Dendritic cell treated with granulocyte-macrophage colony-stimulating factor and Interleukin-4, amounts not matched to agents 40 ng/mL and 50 ng/mL, for 4 days (primary cell): ENCODE results near the gene PTGFRN.
"Not testable (repeated sequence)": the region's sequence is repeated elsewhere in the genome, so short reads cannot be mapped to it uniquely, and the experiment has no call there.

Experiments used
- H3K27ac Mint-ChIP-seq: one replicate; pipeline ENCODE4 v1.8.0; 2022; ENCODE audit warnings: mild to moderate bottlenecking, mixed read lengths
- H3K27me3 Mint-ChIP-seq: one replicate; pipeline ENCODE4 v1.8.0; 2022; ENCODE audit warnings: mild to moderate bottlenecking, mixed read lengths
- H3K36me3 Mint-ChIP-seq: one replicate; pipeline ENCODE4 v1.8.0; 2022; ENCODE audit warnings: low read depth, mixed read lengths
- H3K4me1 Mint-ChIP-seq: one replicate; pipeline ENCODE4 v1.8.0; 2022; ENCODE audit warnings: low read depth, mixed read lengths
- H3K4me3 Mint-ChIP-seq: one replicate; pipeline ENCODE4 v1.8.0; 2022; ENCODE audit warnings: mild to moderate bottlenecking, moderate library complexity, mixed read lengths
- H3K9me3 Mint-ChIP-seq: one replicate; pipeline ENCODE4 v1.8.0; 2022; ENCODE audit warnings: mixed read lengths
- intact Hi-C: fragments of 100-400 bp; cut with micrococcal nuclease; formaldehyde crosslinking; loops from one replicate; pipeline ENCODE4 v1.15.0; 2022

The PTGFRN gene

GRCh38 chr1:116909512-116910378 lies at the start of gene PTGFRN:
Gene PTGFRN, plus strand, starts transcription at chr1:116909916. Its CDS starts 288 bp downstream, at chr1:116910204.
- Mint-ChIP-seq H3K4me1 (peaks cover 9% of the 10 kb centered on the region), H3K27me3 (peaks cover 27% of the 10 kb centered on the region), H3K9me3 (no peaks in the 10 kb centered on the region), H3K36me3 (no peaks in the 10 kb centered on the region), H3K27ac (no peak within 1 kb of the TSS), H3K4me3 (peak within 1 kb of the TSS; percentile 83)
- intact Hi-C loops, result no loop called here

- H3K9me3 Mint-ChIP-seq, H3K27me3 Mint-ChIP-seq, H3K27ac Mint-ChIP-seq, H3K36me3 Mint-ChIP-seq, H3K4me3 Mint-ChIP-seq, intact Hi-C loops, H3K4me1 Mint-ChIP-seq: not testable (repeated sequence)
Observed at GRCh38 chr1:116860167-116860566, 49.5 kb upstream of the PTGFRN start.

DNA sequence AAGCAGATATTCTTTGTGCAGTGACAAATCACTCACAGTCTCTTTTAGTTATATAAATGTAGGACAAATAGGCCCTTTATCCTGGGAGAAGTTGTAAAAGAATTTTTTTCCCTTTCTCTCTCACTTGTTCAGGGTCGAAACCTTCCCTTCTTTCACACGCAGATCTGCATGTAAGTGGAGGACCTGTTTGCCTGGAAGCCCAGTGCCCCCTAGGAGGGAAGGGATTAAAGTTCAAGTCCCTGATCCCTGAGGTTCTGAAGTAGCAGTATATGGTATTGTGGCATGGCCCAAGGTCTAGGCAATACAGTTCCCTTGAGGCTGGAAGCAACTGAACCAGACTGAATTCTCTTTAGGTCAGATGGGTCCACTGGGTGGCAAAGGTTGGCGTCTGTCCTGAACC lies 48.6 kb upstream of the PTGFRN start:
- Mint-ChIP-seq H3K4me1 (peaks cover 6% of the 10 kb centered on the region), H3K27me3 (no peaks in the 10 kb centered on the region), H3K4me3 (no peak overlapping the region), H3K27ac (no peak overlapping the region), H3K9me3 (no peaks in the 10 kb centered on the region), H3K36me3 (no peaks in the 10 kb centered on the region)
- intact Hi-C loops, result no loop called here

GRCh38 chr1:116863031-116863430 lies 46.7 kb upstream of the PTGFRN start:
- H3K36me3 Mint-ChIP-seq, H3K9me3 Mint-ChIP-seq, H3K4me3 Mint-ChIP-seq, H3K27me3 Mint-ChIP-seq, H3K27ac Mint-ChIP-seq, H3K4me1 Mint-ChIP-seq, intact Hi-C loops: not testable (repeated sequence)

DNA sequence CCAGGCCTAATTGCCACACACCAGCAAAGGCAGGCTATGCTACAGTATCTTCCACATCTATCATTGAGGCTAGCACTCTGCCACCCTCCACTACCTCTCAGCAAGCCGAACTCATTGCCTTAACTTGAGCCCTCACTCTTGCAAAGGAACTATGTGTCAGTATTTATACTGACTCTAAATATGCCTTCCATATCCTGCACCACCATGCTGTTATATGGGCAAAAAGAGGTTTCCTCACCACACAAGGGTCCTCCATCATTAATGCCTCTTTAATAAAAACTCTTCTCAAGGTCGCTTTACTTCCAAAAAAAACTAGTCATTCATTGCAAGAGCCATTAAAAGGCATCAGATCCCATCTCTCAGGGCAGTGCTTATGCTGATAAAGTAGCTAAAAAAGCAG lies 43.2 kb upstream of the PTGFRN start:
- H3K4me1 Mint-ChIP-seq, H3K27ac Mint-ChIP-seq, intact Hi-C loops, H3K27me3 Mint-ChIP-seq, H3K36me3 Mint-ChIP-seq, H3K4me3 Mint-ChIP-seq, H3K9me3 Mint-ChIP-seq: not testable (repeated sequence)

DNA sequence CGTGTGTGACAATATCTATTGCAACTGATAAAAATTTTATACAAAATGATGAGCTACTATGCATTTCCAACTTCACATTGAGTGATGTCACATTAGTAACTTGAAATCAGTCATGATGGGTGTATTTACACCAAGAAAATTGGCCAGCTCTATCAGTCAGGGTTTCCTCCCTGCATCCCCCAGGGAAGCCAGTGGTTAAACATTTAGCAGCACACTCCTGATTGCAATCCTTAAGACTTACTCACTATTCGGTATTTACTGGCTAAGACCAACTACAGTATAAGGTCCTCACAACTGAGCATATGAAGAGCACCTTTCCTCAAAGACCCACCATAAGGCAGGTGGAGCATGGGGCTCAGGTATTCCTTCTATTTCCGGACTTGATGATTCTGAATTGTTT lies 41.3 kb upstream of the PTGFRN start:
- Mint-ChIP-seq H3K4me1 (peaks cover 10% of the 10 kb centered on the region), H3K4me3 (no peak overlapping the region), H3K9me3 (no peaks in the 10 kb centered on the region), H3K27me3 (peaks cover 9% of the 10 kb centered on the region), H3K27ac (no peak overlapping the region), H3K36me3 (no peaks in the 10 kb centered on the region)
- intact Hi-C loops, result no loop called here

- H3K27ac Mint-ChIP-seq, result no peak overlapping the region
- H3K27me3 Mint-ChIP-seq, result peaks cover 9% of the 10 kb centered on the region
- H3K9me3 Mint-ChIP-seq, result no peaks in the 10 kb centered on the region
- H3K4me1 Mint-ChIP-seq, result peaks cover 10% of the 10 kb centered on the region
- H3K4me3 Mint-ChIP-seq, result no peak overlapping the region
- no peaks in the 10 kb centered on the region for H3K36me3 Mint-ChIP-seq
- intact Hi-C loops, result no loop called here
Observed at GRCh38 chr1:116869611-116870010, 40.1 kb upstream of the PTGFRN start.

DNA sequence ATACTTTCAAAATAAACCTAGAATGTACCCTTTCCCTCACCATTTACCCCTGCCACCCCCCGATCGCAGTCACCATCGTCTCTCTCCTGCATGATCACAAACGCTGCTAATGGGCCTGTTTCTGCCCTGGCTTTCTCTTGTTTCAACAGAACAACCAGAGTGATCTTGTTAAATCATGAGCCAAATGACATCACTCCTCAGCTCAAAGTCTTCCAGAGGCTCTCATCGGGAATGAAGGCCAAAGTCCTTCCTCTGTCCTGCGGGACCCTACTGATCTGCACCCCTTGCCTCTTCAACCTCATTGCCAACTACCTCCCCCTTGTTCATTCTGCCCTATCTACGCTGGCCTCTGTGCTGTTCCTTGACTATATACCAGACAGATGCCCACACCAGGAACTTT lies 39.4 kb upstream of the PTGFRN start:
- Mint-ChIP-seq H3K27me3 (peaks cover 11% of the 10 kb centered on the region), H3K27ac (no peak overlapping the region), H3K36me3 (no peaks in the 10 kb centered on the region), H3K4me3 (no peak overlapping the region), H3K9me3 (no peaks in the 10 kb centered on the region), H3K4me1 (peaks cover 17% of the 10 kb centered on the region)
- intact Hi-C loops, result no loop called here

- Mint-ChIP-seq H3K27me3 (peaks cover 11% of the 10 kb centered on the region), H3K4me3 (no peak overlapping the region), H3K4me1 (peaks cover 22% of the 10 kb centered on the region), H3K9me3 (no peaks in the 10 kb centered on the region), H3K36me3 (no peaks in the 10 kb centered on the region), H3K27ac (no peak overlapping the region)
- intact Hi-C loops, result no loop called here
Observed at GRCh38 chr1:116871779-116872146, 38.0 kb upstream of the PTGFRN start.

DNA sequence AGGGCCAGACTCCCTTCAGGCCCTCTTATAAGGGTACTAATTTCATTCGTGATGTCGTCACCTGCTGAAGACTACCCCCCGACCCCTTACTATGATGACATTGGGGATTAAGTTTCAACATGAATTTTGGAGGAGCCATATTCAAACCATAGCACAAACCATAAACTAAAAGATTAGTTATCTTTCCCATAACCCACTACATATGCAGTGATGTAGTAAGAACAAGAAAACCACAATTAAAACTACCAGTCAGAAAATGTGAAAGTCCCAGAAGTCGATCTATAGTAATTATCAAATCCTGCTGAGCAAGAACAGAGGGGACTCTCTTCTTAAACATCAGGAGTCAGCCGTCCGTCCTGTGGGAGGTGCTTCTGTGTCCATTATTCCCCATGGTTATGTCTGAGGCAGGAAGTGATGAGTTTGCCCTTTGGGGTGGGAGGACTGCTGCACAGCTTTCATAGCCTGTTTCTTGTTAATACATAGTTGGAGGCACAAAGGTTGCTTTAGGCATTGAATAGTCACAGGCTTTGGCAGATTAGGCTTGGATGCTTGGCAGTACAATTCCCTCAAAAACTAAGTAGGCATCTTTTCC lies 35.9 kb upstream of the PTGFRN start:
- H3K4me3 Mint-ChIP-seq, result no peak overlapping the region
- H3K9me3 Mint-ChIP-seq, result no peaks in the 10 kb centered on the region
- no peaks in the 10 kb centered on the region for H3K36me3 Mint-ChIP-seq
- no peak overlapping the region for H3K27ac Mint-ChIP-seq
- peaks cover 11% of the 10 kb centered on the region for H3K27me3 Mint-ChIP-seq
- H3K4me1 Mint-ChIP-seq, result peaks cover 22% of the 10 kb centered on the region
- intact Hi-C loops, result no loop called here

DNA sequence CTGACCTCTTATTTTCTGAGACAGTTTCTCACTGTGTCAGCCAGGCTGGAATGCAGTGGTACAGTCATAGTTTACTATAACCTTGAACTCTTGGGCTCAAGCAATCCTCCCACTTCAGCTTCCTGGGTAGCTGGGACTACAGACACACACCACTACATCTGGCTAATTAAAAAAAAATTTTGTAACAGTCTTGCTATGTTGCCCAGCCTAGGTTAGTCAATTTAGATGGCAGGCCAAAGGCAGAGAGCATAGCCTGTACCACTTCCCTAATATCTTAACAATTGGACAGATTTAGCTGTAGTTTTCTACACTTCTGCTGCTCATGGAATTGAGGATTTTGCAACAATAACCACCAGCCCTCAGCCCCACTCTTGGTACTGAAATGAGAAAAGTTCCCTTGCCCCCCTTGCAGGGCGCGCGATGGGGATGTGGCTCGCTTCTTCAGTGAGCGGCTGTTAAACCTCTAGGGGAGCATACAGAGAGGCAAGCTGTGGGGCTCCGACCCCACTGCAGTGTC lies 34.9 kb upstream of the PTGFRN start:
- peaks cover 8% of the 10 kb centered on the region for H3K27me3 Mint-ChIP-seq
- peaks cover 22% of the 10 kb centered on the region for H3K4me1 Mint-ChIP-seq
- H3K27ac Mint-ChIP-seq, result no peak overlapping the region
- no peaks in the 10 kb centered on the region for H3K36me3 Mint-ChIP-seq
- no peak overlapping the region for H3K4me3 Mint-ChIP-seq
- intact Hi-C loops, result no loop called here
- no peaks in the 10 kb centered on the region for H3K9me3 Mint-ChIP-seq

GRCh38 chr1:116875391-116875790 lies 34.3 kb upstream of the PTGFRN start:
- Mint-ChIP-seq H3K4me3 (no peak overlapping the region), H3K36me3 (no peaks in the 10 kb centered on the region), H3K9me3 (no peaks in the 10 kb centered on the region), H3K27me3 (peaks cover 7% of the 10 kb centered on the region), H3K4me1 (peaks cover 22% of the 10 kb centered on the region), H3K27ac (no peak overlapping the region)
- intact Hi-C loops, result no loop called here

- H3K4me3 Mint-ChIP-seq, H3K27ac Mint-ChIP-seq, H3K36me3 Mint-ChIP-seq, intact Hi-C loops, H3K27me3 Mint-ChIP-seq, H3K9me3 Mint-ChIP-seq: not testable (repeated sequence)
- H3K4me1 Mint-ChIP-seq, result peaks cover 22% of the 10 kb centered on the region
Observed at GRCh38 chr1:116875946-116876345, 33.8 kb upstream of the PTGFRN start.

DNA sequence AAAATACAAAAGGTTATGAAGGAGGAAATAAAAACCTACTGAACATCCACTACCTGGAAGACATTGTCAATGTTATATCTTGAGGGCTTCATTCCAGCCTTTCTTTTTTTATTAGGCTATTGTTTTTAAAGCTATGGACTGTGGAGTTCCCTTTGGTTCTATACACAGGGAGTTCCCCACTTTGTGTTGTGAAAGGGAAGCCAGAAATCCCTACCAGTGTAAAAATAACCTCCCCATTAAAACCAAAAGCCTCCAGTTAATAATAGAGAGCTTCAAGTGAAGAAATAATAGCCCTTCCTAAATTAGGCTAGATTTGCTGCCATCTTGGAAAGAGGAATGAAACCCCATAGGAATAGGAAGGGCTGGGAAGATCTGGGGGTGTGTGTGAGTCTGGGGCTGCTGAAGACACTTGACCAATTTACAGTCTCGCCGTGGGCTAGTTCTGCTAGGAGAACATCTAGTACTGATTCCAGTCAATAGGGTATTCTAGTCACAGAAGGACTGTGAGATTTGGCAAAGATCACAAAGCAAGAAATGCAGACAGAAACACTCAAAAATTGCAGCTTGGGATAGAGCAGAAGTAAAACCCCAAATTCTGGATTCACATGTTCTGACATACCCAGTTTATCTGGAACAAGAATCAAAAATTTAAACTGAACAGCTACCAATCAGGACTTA lies 32.4 kb upstream of the PTGFRN start:
- Mint-ChIP-seq H3K4me3 (no peak overlapping the region), H3K27me3 (peaks cover 8% of the 10 kb centered on the region), H3K4me1 (peaks cover 19% of the 10 kb centered on the region), H3K9me3 (no peaks in the 10 kb centered on the region), H3K36me3 (no peaks in the 10 kb centered on the region), H3K27ac (no peak overlapping the region)
- intact Hi-C loops, result no loop called here
